AG04449 (cell line): ENCODE results near the gene PLD3.

Experiments
- CTCF ChIA-PET: fragments of 350-600 bp; formaldehyde crosslinking; extraction: SDS; loops from one replicate; lab custom pipeline; 2021; ENCODE audit warnings: antibody characterized with exemption; lab: Yijun Ruan, JAX
- POLR2A ChIA-PET: fragments of 400-600, 350-600 bp; formaldehyde crosslinking; extraction: SDS; loops from one replicate; lab custom pipeline; 2020; ENCODE audit warnings: antibody characterized with exemption, inconsistent platforms; lab: Yijun Ruan, JAX
- DNase-seq: peaks from one replicate; pipeline ENCODE4 v3.0.0-alpha.2; 2010; ENCODE audit warnings: low read depth, low spot score
- H3K4me3 ChIP-seq: 2 replicates; pipeline ENCODE4 v1.5.1; 2011; ENCODE audit warnings: low read depth, mild to moderate bottlenecking, control low read depth, low read length
- TF ChIP-seq, protein P1 (sequence below): IDR thresholded peaks from one replicate; pipeline ENCODE4 v1.5.1; 2011; ENCODE audit warnings: mild to moderate bottlenecking, moderate library complexity, low read length, control low read depth, inconsistent platforms; ENCODE audit not compliant: insufficient read depth; ENCODE audit errors: missing control alignments

Gene PLD3

DNA sequence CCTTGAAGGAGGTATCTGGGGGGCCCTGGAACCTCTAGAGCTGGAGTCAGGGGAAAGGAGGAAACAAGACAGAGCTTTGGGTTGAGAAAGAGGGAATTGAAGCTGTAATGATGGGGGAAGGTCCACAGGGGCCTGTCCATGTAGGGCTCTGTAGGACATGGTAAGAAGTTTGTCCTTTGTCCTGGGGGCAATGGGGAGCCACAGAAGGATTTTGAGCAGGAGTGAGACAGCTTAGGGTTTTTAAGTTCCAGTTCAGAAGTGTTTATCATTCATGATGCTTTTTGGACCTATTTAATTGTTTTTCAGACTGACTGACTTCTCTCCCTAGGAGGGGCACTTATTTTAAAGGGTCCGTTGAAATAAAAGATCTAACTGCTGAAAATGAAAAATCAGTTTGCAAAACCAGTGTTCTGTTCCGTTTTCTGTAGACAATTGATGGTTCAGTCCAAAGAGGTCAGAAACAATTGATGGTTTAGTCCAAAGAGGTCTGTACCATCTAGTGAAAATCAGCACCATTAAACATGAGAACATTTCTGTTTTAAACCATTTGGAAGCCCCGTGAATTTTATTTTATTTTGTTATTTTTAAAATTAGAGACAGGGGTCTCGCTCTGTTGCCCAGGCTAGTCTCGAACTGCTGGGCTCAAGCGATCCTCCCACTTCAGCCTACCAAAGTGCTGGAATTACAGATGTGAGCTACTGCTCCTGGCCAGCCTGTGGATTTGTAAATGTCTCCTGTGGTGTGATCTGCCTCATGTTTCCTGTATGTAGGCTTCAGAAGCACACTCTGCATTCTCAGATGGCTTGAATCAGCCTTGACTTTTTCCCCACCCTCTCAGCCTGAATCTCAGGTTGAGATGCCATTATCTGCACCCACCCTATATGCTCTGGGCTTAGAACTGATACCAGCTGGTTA, 8.4 kb downstream of the PLD3 start:
- POLR2A ChIA-PET = interaction anchor here (1.1 kb wide), 1 partner anchor 8 kb away, joined by 3 read pairs; no protein-coding TSS in a partner anchor
- TF ChIP-seq, protein P1, sequence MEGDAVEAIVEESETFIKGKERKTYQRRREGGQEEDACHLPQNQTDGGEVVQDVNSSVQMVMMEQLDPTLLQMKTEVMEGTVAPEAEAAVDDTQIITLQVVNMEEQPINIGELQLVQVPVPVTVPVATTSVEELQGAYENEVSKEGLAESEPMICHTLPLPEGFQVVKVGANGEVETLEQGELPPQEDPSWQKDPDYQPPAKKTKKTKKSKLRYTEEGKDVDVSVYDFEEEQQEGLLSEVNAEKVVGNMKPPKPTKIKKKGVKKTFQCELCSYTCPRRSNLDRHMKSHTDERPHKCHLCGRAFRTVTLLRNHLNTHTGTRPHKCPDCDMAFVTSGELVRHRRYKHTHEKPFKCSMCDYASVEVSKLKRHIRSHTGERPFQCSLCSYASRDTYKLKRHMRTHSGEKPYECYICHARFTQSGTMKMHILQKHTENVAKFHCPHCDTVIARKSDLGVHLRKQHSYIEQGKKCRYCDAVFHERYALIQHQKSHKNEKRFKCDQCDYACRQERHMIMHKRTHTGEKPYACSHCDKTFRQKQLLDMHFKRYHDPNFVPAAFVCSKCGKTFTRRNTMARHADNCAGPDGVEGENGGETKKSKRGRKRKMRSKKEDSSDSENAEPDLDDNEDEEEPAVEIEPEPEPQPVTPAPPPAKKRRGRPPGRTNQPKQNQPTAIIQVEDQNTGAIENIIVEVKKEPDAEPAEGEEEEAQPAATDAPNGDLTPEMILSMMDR = no peak
- H3K4me3 ChIP-seq = no peak overlapping the region
- no peak for DNase-seq
- CTCF ChIA-PET = interaction anchor here (1.2 to 4.0 kb wide), 3 partner anchors 9 to 63 kb away, joined by 4 to 17 read pairs (median 10); no protein-coding TSS in a partner anchor

DNA sequence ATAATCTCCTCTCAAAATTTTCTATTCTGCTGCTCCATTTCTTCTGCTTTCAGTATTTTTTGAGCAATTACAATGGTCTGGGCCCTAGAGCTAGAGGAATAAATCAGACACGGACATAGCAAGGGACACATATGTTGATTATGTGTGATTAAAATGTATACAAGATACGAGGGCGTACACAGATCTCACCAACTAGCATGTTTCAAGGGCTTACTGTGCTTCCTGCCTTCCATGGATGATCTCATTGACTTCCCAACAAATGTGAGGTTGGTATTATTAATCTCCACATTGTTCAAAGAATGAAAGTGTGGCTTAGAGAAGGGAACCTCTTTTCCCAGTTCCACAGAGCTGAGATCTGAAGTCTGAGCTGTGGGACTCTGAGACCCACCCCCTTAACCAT, 9.1 kb downstream of the PLD3 start:
- TF ChIP-seq, protein P1 = no peak
- ChIA-PET CTCF (interaction anchor here (1.2 to 4.0 kb wide), 3 partner anchors 8 to 63 kb away, joined by 4 to 17 read pairs (median 10); no protein-coding TSS in a partner anchor), POLR2A (no interaction called here)
- DNase-seq = no peak
- no peak overlapping the region for H3K4me3 ChIP-seq

DNA sequence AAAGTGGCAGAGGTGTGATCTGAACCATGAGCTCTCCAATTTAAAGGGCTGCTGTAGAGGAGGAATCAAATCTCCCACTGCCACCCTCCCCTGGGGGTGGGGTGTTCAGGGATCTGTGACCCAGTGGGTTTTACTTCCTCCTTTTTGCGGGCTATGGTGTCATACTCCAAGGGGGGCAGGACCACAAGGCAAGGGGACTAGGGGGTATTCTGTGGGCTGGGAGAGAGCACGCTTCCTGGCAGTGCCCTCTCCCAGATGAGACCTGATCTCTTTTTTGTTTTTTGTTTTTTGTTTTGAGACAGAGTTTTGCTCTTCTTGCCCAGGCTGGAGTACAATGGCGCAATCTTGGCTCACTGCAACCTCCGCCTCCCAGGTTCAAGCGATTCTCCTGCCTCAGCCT, 10.3 kb downstream of the PLD3 start:
- H3K4me3 ChIP-seq = no peak overlapping the region
- ChIA-PET CTCF (interaction anchor here (0.6 to 2.7 kb wide), 2 partner anchors 54 to 79 kb away, joined by 3 to 10 read pairs; no protein-coding TSS in a partner anchor), POLR2A (no interaction called here)
- TF ChIP-seq, protein P1 = no peak
- no peak for DNase-seq

DNA sequence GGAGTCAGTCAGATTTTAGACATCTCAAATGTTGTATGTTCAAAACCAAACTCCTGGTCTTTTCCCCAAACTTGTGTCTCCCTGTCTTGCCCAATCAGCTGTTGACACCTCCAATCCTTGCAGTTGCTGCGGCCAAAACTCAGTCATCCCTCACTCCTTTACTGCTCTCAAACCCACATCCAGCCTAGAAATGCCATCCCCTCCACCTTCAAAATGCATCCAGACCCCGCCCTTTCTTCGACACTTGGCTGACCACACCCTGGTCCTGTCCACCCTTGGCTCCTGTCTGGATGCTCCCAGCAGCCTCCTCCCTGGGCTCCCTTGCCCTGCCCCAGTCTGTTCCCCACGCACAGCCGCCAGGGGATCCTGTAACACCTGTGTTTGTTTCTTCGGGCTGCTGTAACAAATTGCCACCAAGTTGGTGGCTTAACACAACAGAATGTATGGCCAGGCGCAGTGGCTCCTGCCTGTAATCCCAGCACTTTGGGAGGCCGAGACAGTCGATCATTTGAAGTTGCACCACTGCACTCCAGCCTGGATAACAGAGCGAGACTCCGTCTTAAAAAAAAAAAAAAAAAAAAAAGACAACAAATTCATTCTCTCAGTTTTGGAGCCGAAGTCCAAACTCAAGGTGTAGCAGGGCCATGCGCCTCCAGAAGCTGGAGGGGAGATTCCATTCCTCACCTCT, 11.7 kb downstream of the PLD3 start:
- CTCF ChIA-PET = no interaction called here
- TF ChIP-seq, protein P1 = no peak
- H3K4me3 ChIP-seq = no peak overlapping the region
- POLR2A ChIA-PET = no interaction called here
- DNase-seq = no peak

DNA sequence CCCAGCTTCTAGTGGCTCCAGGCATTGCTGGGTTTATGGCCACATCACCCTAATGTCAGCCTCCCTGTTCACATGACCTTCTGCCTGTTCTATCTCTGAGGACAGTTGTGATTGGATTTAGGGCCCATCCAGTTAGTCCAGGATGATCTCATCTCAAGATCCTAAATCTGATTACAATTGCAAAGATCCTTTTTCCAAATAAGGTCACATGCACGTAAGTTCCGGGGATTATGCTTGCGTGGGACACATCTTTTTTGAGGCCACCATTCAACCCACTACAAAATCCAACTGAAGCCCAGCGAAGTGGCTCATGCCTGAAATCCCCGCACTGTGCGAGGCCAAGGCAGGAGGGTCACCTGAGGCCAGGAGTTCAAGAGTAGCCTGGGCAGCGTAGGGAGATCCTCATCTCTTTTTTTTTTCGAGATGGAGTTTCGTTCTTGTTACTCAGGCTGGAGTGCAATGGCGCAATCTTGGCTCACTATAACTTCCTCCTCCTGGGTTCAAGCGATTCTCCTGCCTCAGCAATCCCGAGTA, 12.3 kb downstream of the PLD3 start:
- ChIA-PET POLR2A (no interaction called here), CTCF (no interaction called here)
- no peak overlapping the region for H3K4me3 ChIP-seq
- no peak for DNase-seq
- TF ChIP-seq, protein P1 = no peak

DNA sequence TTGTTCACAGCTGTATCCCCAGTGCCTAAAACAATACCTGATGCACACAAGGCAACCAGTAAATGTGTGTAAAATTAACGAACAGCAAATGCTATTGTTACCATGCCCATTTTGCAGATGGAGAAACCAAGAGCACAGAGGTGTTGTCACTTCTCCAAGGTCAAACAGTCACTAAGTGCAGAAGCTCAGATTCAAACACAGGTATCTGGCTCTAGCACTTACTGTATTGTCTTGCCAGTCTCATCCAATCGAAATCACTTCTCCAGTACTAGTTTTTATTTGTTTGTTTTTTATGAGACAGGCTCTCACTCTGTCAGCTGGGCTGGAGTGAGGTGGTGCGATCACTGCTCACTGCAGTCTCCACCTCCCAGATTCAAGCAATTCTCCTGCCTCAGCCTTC, 13.7 kb downstream of the PLD3 start:
- H3K4me3 ChIP-seq = no peak overlapping the region
- ChIA-PET CTCF (no interaction called here), POLR2A (no interaction called here)
- TF ChIP-seq, protein P1 = no peak
- DNase-seq = no peak
